Measurements from ENCODE around the gene DLL3.

DNA sequence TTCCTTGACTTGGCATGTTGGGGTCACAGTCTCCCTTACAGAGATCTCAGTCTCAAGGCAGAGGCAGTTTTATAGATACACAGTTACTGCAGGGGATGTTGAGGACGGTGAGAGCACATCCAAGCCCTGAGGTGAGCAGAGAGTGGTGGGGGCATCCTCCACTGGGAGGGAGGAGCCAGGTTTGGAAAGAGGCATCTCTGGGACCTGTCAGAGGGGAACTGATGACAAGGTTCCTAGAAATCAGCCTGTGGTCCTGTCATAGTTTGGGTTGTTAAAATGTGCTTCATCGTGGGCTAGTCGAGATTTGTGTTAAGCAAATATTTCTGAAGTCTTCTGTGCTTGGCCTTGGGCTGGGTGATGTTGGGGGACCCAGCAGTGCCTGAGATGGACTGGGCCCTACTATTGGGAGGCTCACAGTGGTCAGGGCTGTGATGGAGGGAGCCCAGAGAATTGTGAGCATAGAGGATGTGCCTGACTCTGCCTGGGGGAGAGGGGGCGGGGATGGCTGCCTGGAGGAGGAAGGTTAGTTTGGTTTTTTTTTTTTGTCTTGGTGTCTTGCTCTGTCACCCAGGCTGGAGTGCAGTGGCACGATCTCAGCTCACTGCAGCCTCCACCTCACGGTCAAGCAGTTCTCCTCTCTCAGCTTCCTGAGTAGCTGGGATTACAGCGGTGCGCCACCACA lies 49.5 kb upstream of the DLL3 start:
- TF ChIP-seq CTCF (IDR thresholded peaks at IDR 0.05) (no peak), POLR2A (IDR thresholded peaks at IDR 0.05) (no peak)
